Activated T-helper 9 cell treated with anti-CD3 and anti-CD28 coated beads, Interleukin-2, amount 50 U/mL, for 16 hours (primary cell): Measurements from ENCODE around the gene UBAC1.
"Not testable (repeated sequence)": the region's sequence is repeated elsewhere in the genome, so short reads cannot be mapped to it uniquely, and the experiment has no call there.

Experiments used
- DNase-seq: peaks from one replicate; pipeline ENCODE4 v3.0.0-alpha.2; 2020; ENCODE audit warnings: low read depth

UBAC1 gene

GRCh38 chr9:135901826-135902225, 59.3 kb downstream of the UBAC1 start:
- DNase-seq: no peak

GRCh38 chr9:135901031-135901758, 60.0 kb downstream of the UBAC1 start:
- no peak for DNase-seq

- DNase-seq: no peak
Observed at GRCh38 chr9:135898634-135899407, 62.4 kb downstream of the UBAC1 start.

- DNase-seq: no peak
Observed at GRCh38 chr9:135896626-135897025, 64.5 kb downstream of the UBAC1 start.

GRCh38 chr9:135896205-135896604, 65.0 kb downstream of the UBAC1 start:
- DNase-seq: no peak

- no peak for DNase-seq
Observed at GRCh38 chr9:135895202-135895848, 65.8 kb downstream of the UBAC1 start.

GRCh38 chr9:135893104-135893503, 68.1 kb downstream of the UBAC1 start:
- DNase-seq: no peak

- not testable (repeated sequence) for DNase-seq
Observed at GRCh38 chr9:135892327-135892726, 68.8 kb downstream of the UBAC1 start.

GRCh38 chr9:135891027-135891631, 70.0 kb downstream of the UBAC1 start:
- DNase-seq: no peak

GRCh38 chr9:135890190-135891026, 70.8 kb downstream of the UBAC1 start:
- no peak for DNase-seq

GRCh38 chr9:135889564-135890189, 71.5 kb downstream of the UBAC1 start:
- no peak for DNase-seq

GRCh38 chr9:135888766-135889394, 72.3 kb downstream of the UBAC1 start:
- no peak for DNase-seq

GRCh38 chr9:135888126-135888765, 72.9 kb downstream of the UBAC1 start:
- no peak for DNase-seq

- peak; percentile 23 for DNase-seq
Observed at GRCh38 chr9:135887585-135888050, 73.6 kb downstream of the UBAC1 start.

GRCh38 chr9:135887021-135887507, 74.1 kb downstream of the UBAC1 start:
- DNase-seq: no peak

- no peak for DNase-seq
Observed at GRCh38 chr9:135886147-135886981, 74.8 kb downstream of the UBAC1 start.

- no peak for DNase-seq
Observed at GRCh38 chr9:135885100-135885853, 75.9 kb downstream of the UBAC1 start.
